ENCODE data around the gene CNOT6L.

DNA sequence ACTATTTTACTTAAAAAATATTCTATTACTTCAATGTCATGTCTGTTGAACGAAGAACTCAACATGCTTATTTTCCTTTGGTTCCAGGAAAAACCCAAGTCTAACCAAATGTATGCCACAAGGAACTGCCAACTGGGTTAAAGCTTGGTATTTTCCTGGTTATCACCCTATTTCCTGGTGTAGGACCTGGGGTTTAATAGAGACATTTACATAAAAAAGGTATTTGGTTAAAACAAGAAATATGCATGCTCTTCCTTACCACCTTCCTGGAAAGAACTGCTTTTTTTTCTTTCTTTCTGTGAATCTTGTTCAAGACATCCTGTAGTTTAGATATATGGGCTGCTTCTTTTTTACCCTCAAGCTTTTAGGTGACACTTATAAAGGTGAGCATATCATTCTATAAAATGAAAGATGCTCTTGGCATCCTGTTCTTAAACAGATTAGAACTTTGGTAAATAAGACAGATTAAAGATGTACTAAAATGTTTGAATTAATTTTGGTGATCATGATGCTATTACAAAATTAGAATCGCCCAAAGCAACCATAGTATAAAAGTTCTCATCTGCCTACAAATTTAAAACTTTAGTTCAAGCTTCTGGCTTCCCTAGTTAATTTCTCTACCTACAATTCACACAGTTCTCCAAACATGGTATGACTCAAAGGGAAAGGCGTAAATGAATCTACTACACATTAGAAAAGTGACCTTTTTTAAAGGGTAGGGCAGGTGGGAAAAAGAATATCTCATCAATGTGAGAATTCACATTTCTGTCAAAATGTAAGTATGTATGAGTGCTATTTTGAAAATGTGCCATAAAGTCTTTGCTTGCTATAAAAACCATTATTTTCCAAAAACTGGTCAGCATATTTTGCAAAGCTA lies 103.5 kb downstream of the CNOT6L start:
- TF ChIP-seq ZNF274 (CRISPR knock-in tag; IDR thresholded peaks at IDR 0.05) = no peak
- TF ChIP-seq CREB1 (IDR thresholded peaks at IDR 0.05) = no peak
- TF ChIP-seq CREB1 (CRISPR knock-in tag; IDR thresholded peaks at IDR 0.05) = no peak
